Measurements from ENCODE around the gene CACNA1H.

- no peak for TF ChIP-seq CTCF (IDR thresholded peaks at IDR 0.05)
- no peak for TF ChIP-seq POLR2A (IDR thresholded peaks at IDR 0.05)
Observed at GRCh38 chr16:1119129-1119528, 33.8 kb upstream of the CACNA1H start.

Data from uterus (tissue), 2 donors.